Motor neuron (in vitro differentiated cells): Measurements from ENCODE around the gene ACAN. TPM values are rescaled to one million over a fixed set of nuclear protein-coding genes. Genes with fewer than 3 reads are reported as not detected.
A peak's percentile ranks its signal among the peaks of the same experiment; 100 is the strongest.

Experiments
- ATAC-seq, 8 experiments: fragments of 200-7000 bp; cut with Tn5 transposase; replicated peaks in 6 of 8; 2 replicates each; pipeline ENCODE4 v1.8.0; 2021; ENCODE audit warnings: mild to moderate bottlenecking in 8 of 8, moderate library complexity in 8 of 8
- H3K27ac ChIP-seq, 2 donors: fragments of 250-450 bp; sonication (Bioruptor Pico); 2 replicates each; pipeline ENCODE4 v1.9.0; 2021; ENCODE audit warnings: antibody characterized with exemption in 2 of 2, mild to moderate bottlenecking in 2 of 2, moderate library complexity in 1 of 2
- H3K4me1 ChIP-seq, 2 donors: fragments of 250-450 bp; sonication (Bioruptor Pico); replicated peaks in 1 of 2; 2 replicates each; pipeline ENCODE4 v1.6.1; 2021; ENCODE audit warnings: antibody characterized with exemption in 2 of 2, mild to moderate bottlenecking in 2 of 2, moderate library complexity in 1 of 2
- H3K4me3 ChIP-seq, 5 donors: fragments of 250-450 bp; sonication (Bioruptor Pico); 2 replicates each; pipeline ENCODE4 v1.9.0; 2021; ENCODE audit warnings: antibody characterized with exemption in 5 of 5, mild to moderate bottlenecking in 5 of 5, moderate library complexity in 4 of 5
- WGBS, 10 experiments: fragments of 450-650 bp; shearing (Covaris generic); methylation state at CpG; one replicate each; pipeline ENCODE4 v1.0.0; 2022; 5-methylcytosine and 5-hydroxymethylcytosine counted together
- in situ Hi-C, 9 experiments: fragments of 400-800 bp; cut with MboI; loops; one replicate each; pipeline ENCODE4 v1.15.0; 2021; ENCODE audit warnings: low sequenced_read_pairs in 9 of 9, low pct_unique_long_range_greater_than_20kb in 2 of 9; ENCODE audit not compliant: unreplicated experiment in 9 of 9
- total RNA-seq, 8 experiments: library from RNA; unstranded; fragments of 300-600 nt; gene quantifications; 2 replicates each; pipeline versions ENCODE4 v1.2.3 to v1.2.4, GENCODE V29; 2022

Gene ACAN
- total RNA-seq, 8 experiments from 2014 or later: under 0.01 to 1.1 (median 0.24) TPM; not detected in 1

GRCh38 chr15:88894348-88894818 is 91.1 kb downstream of the ACAN start:
- ATAC-seq: peak in 3 of 8 experiments; percentile 8 to 13 (median 12)
- in situ Hi-C loops: no loop called here

GRCh38 chr15:88894819-88895767 is 91.9 kb downstream of the ACAN start, which contains the start of gene HAPLN3:
HAPLN3 (minus strand) TSS chr15:88895544; CDS start chr15:88887298, 8,246 bp downstream.
- 0 to 40% (median 9%) methylated on average over 1 to 9 of the region's 70 CpGs; no CpG with 5 or more reads in 5 of the 10 experiments for WGBS, 10 experiments
- in situ Hi-C loops: no loop called here
- Histone ChIP-seq H3K27ac (no peak within 1 kb of the TSS), H3K4me1 (peaks cover 3 to 14% of the 10 kb centered on the region in 2 donors), H3K4me3 (peak within 1 kb of the TSS in 2 of 5 donors; percentile 1 to 16)
- peak in 3 of 8 experiments; percentile 12 to 49 (median 21) for ATAC-seq

More at GRCh38 chr15:88894348-88894818, 91.1 kb downstream of the ACAN start:
- peak overlapping the region in 1 of 5 donors; percentile 16 for H3K4me3 ChIP-seq
- 0 to 48% (median 12%) methylated on average over 1 to 11 of the region's 23 CpGs; no CpG with 5 or more reads in 5 of the 10 experiments for WGBS, 10 experiments
- no peak overlapping the region for H3K27ac ChIP-seq
- H3K4me1 ChIP-seq: peaks cover 3 to 14% of the 10 kb centered on the region in 2 donors

GRCh38 chr15:88896333-88897033 is 93.2 kb downstream of the ACAN start:
- H3K4me1 ChIP-seq: peaks cover 3 to 14% of the 10 kb centered on the region in 2 donors
- in situ Hi-C loops: no loop called here
- 83% methylated on average over 3 of the region's 8 CpGs; no CpG with 5 or more reads in 8 of the 10 experiments for WGBS, 10 experiments
- ATAC-seq: no peak
- no peak overlapping the region for H3K4me3 ChIP-seq
- H3K27ac ChIP-seq: no peak overlapping the region

- Histone ChIP-seq H3K27ac (no peak overlapping the region), H3K4me3 (no peak overlapping the region), H3K4me1 (peaks cover 3 to 14% of the 10 kb centered on the region in 2 donors)
- in situ Hi-C loops: no loop called here
- ATAC-seq: no peak
- 6 to 65% methylated on average over 3 to 6 of the region's 8 CpGs; no CpG with 5 or more reads in 8 of the 10 experiments for WGBS, 10 experiments
Measured at GRCh38 chr15:88897142-88897455, 93.9 kb downstream of the ACAN start.

GRCh38 chr15:88897456-88898194 is 94.4 kb downstream of the ACAN start:
- Histone ChIP-seq H3K4me3 (no peak overlapping the region), H3K27ac (no peak overlapping the region), H3K4me1 (peaks cover 3 to 14% of the 10 kb centered on the region in 2 donors)
- WGBS, 10 experiments: 0 to 100% (median 79%) methylated on average over 1 to 3 of the region's 12 CpGs; no CpG with 5 or more reads in 5 of the 10 experiments
- peak; percentile 74 to 98 (median 96) for ATAC-seq
- in situ Hi-C loops: no loop called here

- WGBS, 10 experiments: 80 to 100% (median 100%) methylated on average over 1 of the region's 15 CpGs; no CpG with 5 or more reads in 6 of the 10 experiments
- Histone ChIP-seq H3K4me3 (no peak overlapping the region), H3K4me1 (peaks cover 3 to 14% of the 10 kb centered on the region in 2 donors), H3K27ac (no peak overlapping the region)
- in situ Hi-C loops: no loop called here
- ATAC-seq: no peak
Measured at GRCh38 chr15:88898736-88899135, 95.5 kb downstream of the ACAN start.

GRCh38 chr15:88899251-88899650 is 96.0 kb downstream of the ACAN start:
- no peak for ATAC-seq
- in situ Hi-C loops: no loop called here
- Histone ChIP-seq H3K27ac (no peak overlapping the region), H3K4me1 (peaks cover 3 to 14% of the 10 kb centered on the region in 2 donors), H3K4me3 (no peak overlapping the region)
- 92% methylated on average over 5 of the region's 9 CpGs; no CpG with 5 or more reads in 9 of the 10 experiments for WGBS, 10 experiments

GRCh38 chr15:88900309-88900981 is 97.2 kb downstream of the ACAN start:
- H3K27ac ChIP-seq: no peak overlapping the region
- H3K4me3 ChIP-seq: no peak overlapping the region
- in situ Hi-C loops: loop anchor here in 3 of 9 experiments (10.0 to 25.0 kb wide), 3 partner anchors 112 to 287 kb away; no protein-coding TSS in a partner anchor
- H3K4me1 ChIP-seq: peaks cover 3 to 19% of the 10 kb centered on the region in 2 donors
- 60 to 100% (median 78%) methylated on average over 1 to 6 of the region's 12 CpGs; no CpG with 5 or more reads in 4 of the 10 experiments for WGBS, 10 experiments
- ATAC-seq: peak in 7 of 8 experiments; percentile 9 to 77 (median 27)

GRCh38 chr15:88900982-88901418 is 97.8 kb downstream of the ACAN start:
- Histone ChIP-seq H3K27ac (no peak overlapping the region), H3K4me3 (no peak overlapping the region), H3K4me1 (peaks cover 3 to 19% of the 10 kb centered on the region in 2 donors)
- in situ Hi-C loops: loop anchor here in 3 of 9 experiments (10.0 to 25.0 kb wide), 3 partner anchors 111 to 286 kb away; no protein-coding TSS in a partner anchor
- no peak for ATAC-seq
- 100% methylated on average over 1 of the region's 5 CpGs; no CpG with 5 or more reads in 9 of the 10 experiments for WGBS, 10 experiments

GRCh38 chr15:88901508-88902220 is 98.4 kb downstream of the ACAN start:
- Histone ChIP-seq H3K27ac (no peak overlapping the region), H3K4me1 (peaks cover 3 to 14% of the 10 kb centered on the region in 2 donors), H3K4me3 (no peak overlapping the region)
- in situ Hi-C loops: loop anchor here in 3 of 9 experiments (10.0 to 25.0 kb wide), 3 partner anchors 111 to 286 kb away; no protein-coding TSS in a partner anchor
- WGBS, 10 experiments: 73 to 100% (median 96%) methylated on average over 2 to 6 of the region's 15 CpGs; no CpG with 5 or more reads in 5 of the 10 experiments
- no peak for ATAC-seq

GRCh38 chr15:88902221-88902835 is 99.1 kb downstream of the ACAN start:
- in situ Hi-C loops: loop anchor here in 3 of 9 experiments (10.0 to 25.0 kb wide), 3 partner anchors 110 to 285 kb away; no protein-coding TSS in a partner anchor
- ATAC-seq: no peak
- WGBS, 10 experiments: 67 to 100% (median 84%) methylated on average over 1 to 5 of the region's 6 CpGs; no CpG with 5 or more reads in 2 of the 10 experiments
- Histone ChIP-seq H3K4me1 (peaks cover 0 to 8% of the 10 kb centered on the region in 2 donors), H3K27ac (no peak overlapping the region), H3K4me3 (no peak overlapping the region)
